HG02981 (cell line): ENCODE data around the gene PSPC1.

Source experiments
- ATAC-seq: cut with Tn5 transposase; IDR thresholded peaks from one replicate; pipeline ENCODE4 v1.9.1; 2021; ENCODE audit warnings: mild to moderate bottlenecking, moderate library complexity; ENCODE audit not compliant: unreplicated experiment

The PSPC1 gene

DNA sequence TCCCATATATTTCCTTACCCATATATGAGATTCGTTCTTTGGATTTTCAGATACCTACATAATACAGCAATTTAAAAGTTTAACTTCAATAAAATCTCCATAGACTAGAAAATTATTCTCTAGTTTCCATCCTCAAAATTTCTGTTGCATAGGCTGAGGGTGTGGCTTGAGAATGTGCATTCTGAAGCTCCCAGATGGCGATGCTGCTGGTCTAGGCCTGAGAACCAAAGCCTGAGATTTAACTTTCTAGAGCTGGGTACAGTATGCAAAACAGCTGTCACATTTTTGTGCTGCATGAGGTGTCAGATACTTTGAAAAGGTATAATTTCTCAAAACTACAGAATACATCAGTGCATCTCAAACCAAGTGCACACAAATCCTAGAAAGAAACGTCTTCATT lies 106.6 kb downstream of the PSPC1 start:
- ATAC-seq = no peak

DNA sequence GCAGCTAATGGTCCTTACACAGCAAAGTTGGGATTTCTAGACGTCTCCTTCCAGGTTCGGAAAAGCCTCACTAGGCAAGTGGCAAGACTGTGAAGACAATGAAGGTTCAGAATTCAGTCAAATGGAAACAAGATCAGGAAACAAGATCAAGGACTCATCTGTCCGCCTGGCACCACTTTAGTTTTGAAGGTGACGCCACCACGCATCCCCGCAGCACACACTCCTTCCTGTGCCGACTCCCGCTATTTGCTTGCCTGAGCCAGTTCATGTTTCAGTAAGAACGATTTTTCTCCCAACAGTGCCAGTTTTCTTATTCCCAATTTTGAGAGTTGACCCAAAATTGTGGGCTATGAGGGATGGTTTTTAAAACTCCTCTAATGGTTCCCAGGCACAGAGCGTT lies 107.8 kb downstream of the PSPC1 start:
- ATAC-seq = no peak

DNA sequence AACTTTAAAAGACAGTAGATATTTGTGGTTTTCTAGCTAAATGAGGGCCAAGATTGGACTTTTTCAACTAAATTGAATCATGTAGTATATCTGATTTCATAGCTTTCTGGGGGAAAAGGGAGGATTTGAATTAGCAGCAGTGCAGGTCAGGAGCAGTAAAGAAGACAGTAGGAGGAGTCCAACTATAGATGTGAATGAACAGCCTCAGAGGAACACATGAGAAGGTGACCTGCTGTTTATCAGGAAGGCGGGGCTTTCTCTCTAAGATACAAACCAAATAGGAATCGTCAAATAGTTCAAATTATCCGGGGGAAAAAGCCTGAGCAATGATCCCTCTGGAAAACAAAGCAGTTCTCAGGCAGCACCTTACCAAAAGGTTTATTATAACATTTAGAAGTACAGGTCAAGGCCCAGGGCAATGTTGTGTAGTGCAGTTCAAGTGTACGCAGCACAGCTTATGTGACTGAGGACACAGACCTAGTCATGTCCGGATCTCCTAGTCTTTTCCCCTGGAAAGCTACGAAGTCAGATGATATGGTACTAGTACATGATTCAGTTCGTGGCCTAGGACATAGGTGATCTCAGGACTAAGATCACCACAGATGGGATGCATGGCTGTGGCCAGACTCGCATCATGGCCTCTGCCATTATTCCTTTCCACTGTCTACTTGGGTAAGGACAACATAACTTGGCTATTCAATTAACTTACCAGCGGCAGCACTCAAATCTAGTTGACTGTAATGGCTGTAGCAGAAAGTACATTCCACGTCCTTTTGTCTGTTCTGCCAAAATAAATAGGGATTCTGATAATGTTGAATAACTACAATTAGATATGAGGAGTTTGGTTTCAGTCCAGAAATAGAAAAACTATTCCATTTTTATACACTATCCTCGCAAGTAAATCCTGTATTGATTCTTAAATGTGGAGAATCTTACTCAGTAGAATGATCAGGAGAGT lies 109.0 kb downstream of the PSPC1 start:
- no peak for ATAC-seq

DNA sequence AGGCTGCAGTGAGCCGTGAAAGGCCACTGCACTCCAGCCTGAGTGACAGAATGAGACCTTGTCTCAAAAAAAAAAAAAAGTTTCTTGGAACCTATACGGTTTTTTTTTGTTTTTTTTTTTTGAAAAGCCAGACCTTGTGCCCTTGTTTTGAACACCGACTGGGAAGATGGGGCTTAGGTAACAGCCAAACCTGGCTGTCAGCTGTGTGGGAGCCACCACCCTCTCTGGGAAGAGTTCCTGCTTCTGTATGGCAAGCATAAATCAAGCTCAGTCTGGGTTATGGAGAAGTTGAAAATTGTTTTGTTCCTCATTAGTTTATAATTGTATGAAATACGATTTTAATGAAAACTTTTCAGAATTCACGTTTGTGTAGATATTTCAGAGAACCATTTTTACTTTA lies 109.8 kb downstream of the PSPC1 start:
- ATAC-seq = no peak

DNA sequence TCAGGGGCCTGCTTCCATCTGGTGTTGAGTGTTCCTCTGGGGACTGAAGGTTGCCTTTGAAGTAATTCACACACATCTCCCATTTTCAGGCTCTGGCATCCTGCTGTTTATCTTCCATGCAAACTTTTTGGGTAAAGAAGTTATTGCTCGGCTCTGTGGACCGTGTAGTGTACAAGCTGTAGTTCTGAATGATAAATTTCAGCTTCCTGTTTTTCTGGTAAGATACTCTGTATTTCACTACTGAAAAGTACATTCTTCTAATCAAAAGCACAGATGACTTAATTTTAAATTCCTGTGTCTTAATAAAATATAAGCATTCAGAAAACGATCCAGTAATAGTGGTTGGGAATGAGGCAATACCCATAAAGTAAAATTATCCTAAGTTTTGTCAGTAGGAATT lies 112.6 kb downstream of the PSPC1 start:
- no peak for ATAC-seq

DNA sequence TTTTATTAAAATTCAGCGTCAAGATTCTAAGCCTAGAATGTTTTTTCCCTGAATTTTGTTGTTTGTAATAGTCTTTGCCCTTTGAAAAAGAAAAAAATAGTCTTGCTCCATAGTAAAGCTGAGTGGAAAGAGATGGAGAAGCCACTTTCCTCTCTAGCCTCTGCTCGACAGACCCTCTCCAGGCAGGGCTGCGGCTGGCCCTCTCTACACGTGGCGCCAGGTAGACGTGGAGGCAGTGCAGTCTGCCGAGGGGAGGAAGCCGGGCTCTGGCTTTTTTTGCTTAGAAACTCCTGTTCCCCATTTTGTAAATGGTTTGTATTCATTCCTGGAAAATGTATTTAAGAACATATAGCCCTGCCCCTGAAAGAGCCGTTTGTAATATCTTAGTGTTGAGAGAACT lies 114.0 kb downstream of the PSPC1 start:
- ATAC-seq = no peak

DNA sequence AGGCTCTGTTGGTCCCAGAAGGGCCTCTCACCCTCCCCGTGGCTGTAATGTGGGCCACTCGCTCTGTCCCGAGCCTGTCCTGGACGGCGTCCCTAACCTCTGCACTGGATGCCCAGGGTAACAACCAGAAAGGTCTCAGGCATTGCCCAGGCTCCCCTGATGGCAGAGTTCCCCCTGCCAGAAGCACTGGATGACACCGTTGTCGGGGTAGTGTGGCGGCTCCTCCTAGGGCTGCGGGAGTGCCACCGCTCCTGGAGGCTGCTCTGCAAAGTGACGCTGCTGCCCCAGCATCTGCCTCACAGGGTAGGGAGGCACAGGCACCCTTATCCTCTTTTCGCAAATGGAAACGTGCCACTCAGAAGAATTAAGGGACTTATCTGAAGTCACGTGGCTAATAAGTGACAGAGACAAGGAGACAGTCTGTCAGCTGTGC lies 117.3 kb downstream of the PSPC1 start:
- ATAC-seq = no peak

DNA sequence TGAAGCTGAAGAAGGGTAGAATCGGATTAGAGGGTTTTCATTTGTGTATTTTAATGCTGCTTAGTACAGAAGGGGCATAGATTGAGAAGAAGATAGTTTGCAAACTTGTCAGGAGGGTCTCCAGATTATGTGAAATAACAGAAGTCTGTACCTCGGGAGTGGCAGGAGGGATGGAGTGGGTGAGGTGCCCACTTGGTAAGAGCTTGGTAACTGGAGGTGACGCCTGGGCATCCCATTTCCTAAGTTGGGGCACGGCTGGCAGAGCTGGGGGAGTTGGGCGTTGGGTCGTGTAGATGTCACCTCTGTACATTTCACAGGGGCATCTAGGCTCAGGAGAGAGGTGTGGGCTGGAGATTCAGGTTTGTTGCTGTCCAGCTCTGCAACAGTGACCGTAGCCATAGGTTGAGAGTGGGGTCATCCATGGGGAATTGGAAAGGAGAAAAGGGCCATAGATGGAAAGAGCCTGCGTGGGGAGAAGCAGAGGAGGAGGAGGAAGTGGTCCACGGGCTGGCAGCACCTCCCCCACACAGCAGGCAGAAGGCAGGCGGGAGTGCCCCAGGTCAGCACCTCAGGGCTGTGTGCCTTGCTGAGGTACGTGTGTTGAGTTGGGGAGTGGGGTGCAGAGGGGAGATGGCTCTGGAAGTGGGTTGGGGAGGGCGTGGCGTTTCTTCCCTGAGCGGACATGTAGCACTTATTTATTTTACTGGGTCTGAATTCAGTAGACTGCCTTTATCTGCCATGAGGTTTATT lies 118.1 kb downstream of the PSPC1 start:
- ATAC-seq = no peak

DNA sequence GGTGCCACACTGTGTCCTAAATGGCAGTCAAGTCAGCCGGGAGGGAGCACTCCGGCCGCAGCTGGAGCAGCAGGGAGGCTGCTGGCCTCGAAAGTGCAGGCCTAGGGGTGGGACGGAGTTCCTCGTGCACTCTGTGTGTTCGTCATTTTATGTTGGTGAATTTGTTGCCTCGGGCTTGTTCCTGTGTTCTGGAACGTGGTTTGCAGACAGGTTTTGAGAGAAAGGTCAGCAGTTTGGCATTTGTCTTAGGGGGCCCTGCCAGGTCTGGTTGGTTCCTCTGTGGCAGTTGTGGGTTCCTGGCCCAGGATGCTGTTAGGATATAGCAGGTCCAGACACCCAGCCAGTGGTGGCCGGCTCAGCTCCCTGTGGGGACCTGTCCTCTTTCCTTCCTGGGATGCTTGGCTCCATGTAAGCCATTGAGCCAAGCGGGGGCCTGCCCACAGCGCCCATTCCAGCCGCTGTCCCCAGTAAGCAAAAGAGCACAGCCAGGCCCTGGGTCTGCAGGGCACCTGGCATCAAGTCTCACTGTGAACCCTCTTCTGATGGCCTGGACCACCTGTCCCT lies 119.2 kb downstream of the PSPC1 start:
- ATAC-seq = no peak

DNA sequence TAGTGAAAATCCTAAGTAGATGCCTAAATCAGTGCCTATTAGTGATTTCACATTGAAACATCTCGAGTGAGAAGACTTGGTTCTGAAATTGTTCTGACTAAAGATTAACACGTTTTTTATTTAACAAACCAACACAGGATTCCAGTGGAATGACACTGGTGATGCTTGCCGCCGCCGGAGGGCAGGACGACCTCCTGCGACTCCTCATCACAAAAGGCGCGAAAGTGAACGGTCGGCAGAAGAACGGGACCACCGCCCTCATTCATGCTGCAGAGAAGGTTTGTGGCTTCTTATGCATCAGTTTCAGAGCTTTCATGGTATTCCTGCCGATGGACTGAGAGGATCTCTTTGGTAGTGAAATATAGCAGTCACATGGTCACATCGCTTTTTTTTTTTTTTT lies 121.2 kb downstream of the PSPC1 start:
- ATAC-seq = no peak

DNA sequence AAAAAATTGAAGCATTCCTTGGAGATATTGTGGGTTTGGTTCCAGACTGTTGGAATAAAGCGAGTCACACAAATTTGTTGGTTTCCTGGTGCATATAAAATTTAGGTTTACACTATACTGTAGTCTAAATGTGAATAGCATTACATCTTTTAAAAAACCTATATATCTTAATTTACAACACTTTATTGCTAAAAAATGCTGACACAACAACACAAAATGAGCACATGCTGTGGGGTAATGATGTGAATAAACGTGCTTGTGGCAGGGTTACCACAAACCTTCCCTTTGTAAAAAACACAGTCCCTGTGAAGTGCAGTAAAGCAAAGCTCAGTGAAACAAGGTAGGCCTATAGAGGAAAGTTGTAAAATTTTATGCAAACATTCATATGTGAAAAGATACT lies 121.6 kb downstream of the PSPC1 start:
- ATAC-seq = no peak

DNA sequence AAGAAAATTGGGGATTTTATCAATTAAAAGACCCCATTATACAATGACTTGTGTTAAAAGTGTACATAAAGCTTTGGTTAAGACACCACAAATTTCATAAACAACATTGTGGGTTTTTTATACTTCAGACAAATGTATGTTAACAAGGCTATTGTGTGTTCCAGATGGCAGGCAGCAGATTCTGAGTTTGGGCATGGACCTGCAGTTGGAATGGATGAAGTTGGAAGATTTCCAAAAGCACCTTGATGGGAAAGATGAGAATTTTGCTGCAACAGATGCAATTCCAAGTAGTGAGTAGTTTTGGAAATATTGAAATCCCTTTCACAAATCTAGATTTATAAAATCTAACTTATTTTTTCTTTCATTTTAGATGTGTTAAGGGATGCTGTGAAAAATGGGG lies 123.9 kb downstream of the PSPC1 start:
- ATAC-seq = no peak

DNA sequence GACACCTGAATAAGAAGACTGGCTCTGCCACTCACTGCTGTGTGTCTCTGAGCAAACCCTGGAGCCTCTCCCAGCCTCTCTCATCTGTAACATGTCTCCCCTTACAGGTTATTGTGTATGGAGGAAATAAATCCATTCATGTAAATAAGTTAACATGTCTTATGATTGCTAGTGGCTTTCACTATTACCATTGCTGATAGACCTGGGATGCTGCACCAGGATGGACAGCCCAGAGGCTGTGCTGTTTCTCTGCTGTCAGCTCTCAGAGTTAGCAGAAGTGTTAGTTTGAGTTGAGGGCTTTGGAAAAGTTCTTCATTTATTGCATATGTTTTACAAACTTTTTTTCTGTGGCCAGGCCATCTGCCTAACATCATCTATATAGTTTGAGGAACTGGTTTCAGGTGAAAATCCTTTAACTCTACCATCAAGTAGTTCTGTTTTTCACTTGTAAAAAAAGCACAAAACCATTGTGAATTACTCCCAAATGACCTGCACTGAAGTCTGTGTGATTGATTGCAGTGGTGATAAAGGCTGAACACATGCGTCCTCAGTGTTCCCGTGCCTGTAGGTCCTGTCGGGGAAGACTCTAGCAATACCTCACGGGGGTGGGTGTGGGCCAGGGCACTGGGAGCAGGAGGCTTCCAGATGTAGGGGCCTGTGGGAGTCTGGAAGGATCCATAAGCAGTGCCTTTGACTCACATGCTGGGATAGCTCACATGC lies 124.7 kb downstream of the PSPC1 start:
- ATAC-seq = no peak
